H7 (cell line): ENCODE data around the gene PLAAT1. TPM values are rescaled to one million over a fixed set of nuclear protein-coding genes. Genes with fewer than 3 reads are reported as not detected.

Experiments
- DNase-seq: peaks from one replicate; pipeline ENCODE4 v3.0.0; 2012
- H3K27me3 ChIP-seq: 2 replicates; pipeline ENCODE4 v1.6.0; 2011; ENCODE audit warnings: mild to moderate bottlenecking, low read length; ENCODE audit not compliant: control insufficient read depth, insufficient read depth
- H3K36me3 ChIP-seq: replicated peaks from 2 replicates; pipeline ENCODE4 v1.5.1; 2011; ENCODE audit warnings: low read length; ENCODE audit not compliant: control insufficient read depth, insufficient read depth
- H3K4me3 ChIP-seq: 2 replicates; pipeline ENCODE4 v1.5.1; 2011; ENCODE audit warnings: low read depth, mild to moderate bottlenecking, control low read depth, low read length, moderate library complexity; ENCODE audit not compliant: insufficient read depth
- total RNA-seq: library from RNA; depleted of rRNA; stranded (reverse); fragments of >200 nt; shearing (Covaris generic); gene quantifications from 2 replicates; pipeline ENCODE4 v1.2.3, GENCODE V29; 2014

The PLAAT1 gene
- total RNA-seq, 1 experiment from 2014 or later, result 3.7 TPM

GRCh38 chr3:193236599-193236998 lies 4.4 kb upstream of the PLAAT1 start:
- no peak for DNase-seq
- Histone ChIP-seq H3K4me3 (no peak overlapping the region), H3K27me3 (peaks cover 4% of the 10 kb centered on the region), H3K36me3 (no peaks in the 10 kb centered on the region)

- DNase-seq, result no peak
- peaks cover 7% of the 10 kb centered on the region for H3K27me3 ChIP-seq
- no peak overlapping the region for H3K4me3 ChIP-seq
- H3K36me3 ChIP-seq, result no peaks in the 10 kb centered on the region
These were observed 4.0 kb upstream of the PLAAT1 start for GRCh38 chr3:193237030-193237429.

- Histone ChIP-seq H3K4me3 (peak overlapping the region; percentile 57), H3K27me3 (peaks cover 13% of the 10 kb centered on the region), H3K36me3 (no peaks in the 10 kb centered on the region)
- DNase-seq, result peak; percentile 64
These were observed 579 bp upstream of the PLAAT1 start for GRCh38 chr3:193240436-193240849.

GRCh38 chr3:193241716-193242115 lies 694 bp downstream of the PLAAT1 start:
- Histone ChIP-seq H3K27me3 (peaks cover 13% of the 10 kb centered on the region), H3K36me3 (no peaks in the 10 kb centered on the region), H3K4me3 (no peak overlapping the region; the same call in 1 of the 2 replicates)
- DNase-seq, result no peak

- Histone ChIP-seq H3K36me3 (no peaks in the 10 kb centered on the region), H3K27me3 (peaks cover 13% of the 10 kb centered on the region), H3K4me3 (no peak overlapping the region)
- no peak for DNase-seq
These were observed 2.5 kb downstream of the PLAAT1 start for GRCh38 chr3:193243571-193243970.

GRCh38 chr3:193248848-193249468 lies 7.9 kb downstream of the PLAAT1 start:
- Histone ChIP-seq H3K27me3 (no peaks in the 10 kb centered on the region), H3K4me3 (no peak overlapping the region), H3K36me3 (no peaks in the 10 kb centered on the region)

GRCh38 chr3:193250492-193250891 lies 9.5 kb downstream of the PLAAT1 start:
- no peak for DNase-seq
- Histone ChIP-seq H3K36me3 (no peaks in the 10 kb centered on the region), H3K4me3 (no peak overlapping the region), H3K27me3 (no peaks in the 10 kb centered on the region)

More at GRCh38 chr3:193248848-193249468, 7.9 kb downstream of the PLAAT1 start:
- DNase-seq, result no peak

GRCh38 chr3:193253986-193254660 lies 13.1 kb downstream of the PLAAT1 start:
- Histone ChIP-seq H3K36me3 (no peaks in the 10 kb centered on the region), H3K27me3 (no peaks in the 10 kb centered on the region), H3K4me3 (no peak overlapping the region)
- no peak for DNase-seq

DNA sequence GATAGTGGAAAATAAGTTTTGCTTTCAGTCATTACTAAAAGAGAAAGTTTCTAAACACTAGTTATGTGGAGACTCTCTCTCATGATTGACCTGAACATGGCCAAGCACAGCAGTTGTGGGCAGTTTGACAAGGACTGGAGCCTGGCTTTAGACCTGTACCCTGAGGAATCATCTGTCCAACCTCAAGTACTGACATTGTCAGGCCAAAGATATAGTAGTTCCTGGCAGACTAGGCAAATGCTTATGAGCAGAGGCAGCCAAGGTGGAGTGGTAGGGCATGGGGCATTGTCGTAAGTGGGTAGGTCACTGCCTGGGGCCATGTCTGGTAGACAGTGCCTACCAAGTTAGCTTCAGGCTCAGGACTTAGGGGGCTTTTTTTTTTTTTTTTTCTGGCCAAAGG lies 20.9 kb downstream of the PLAAT1 start:
- Histone ChIP-seq H3K36me3 (no peaks in the 10 kb centered on the region), H3K27me3 (no peaks in the 10 kb centered on the region), H3K4me3 (no peak overlapping the region)
- no peak for DNase-seq

DNA sequence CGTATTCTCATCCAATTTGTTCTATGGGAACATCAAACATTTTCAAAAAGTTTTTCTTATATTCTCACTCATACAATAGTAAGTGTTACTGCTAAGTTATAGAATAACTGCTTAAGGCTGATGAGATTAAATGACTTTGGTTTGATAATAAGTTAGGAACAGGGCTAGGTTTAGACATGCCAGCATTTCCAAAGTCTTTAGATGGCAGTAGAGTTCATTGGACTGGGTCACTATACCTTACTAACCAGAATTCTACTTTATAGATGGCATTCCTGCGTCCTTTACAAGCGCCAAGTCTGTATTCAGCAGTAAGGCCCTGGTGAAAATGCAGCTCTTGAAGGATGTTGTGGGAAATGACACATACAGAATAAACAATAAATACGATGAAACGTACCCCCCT lies 21.7 kb downstream of the PLAAT1 start:
- Histone ChIP-seq H3K27me3 (no peaks in the 10 kb centered on the region), H3K36me3 (no peaks in the 10 kb centered on the region), H3K4me3 (no peak overlapping the region)
- DNase-seq, result no peak

DNA sequence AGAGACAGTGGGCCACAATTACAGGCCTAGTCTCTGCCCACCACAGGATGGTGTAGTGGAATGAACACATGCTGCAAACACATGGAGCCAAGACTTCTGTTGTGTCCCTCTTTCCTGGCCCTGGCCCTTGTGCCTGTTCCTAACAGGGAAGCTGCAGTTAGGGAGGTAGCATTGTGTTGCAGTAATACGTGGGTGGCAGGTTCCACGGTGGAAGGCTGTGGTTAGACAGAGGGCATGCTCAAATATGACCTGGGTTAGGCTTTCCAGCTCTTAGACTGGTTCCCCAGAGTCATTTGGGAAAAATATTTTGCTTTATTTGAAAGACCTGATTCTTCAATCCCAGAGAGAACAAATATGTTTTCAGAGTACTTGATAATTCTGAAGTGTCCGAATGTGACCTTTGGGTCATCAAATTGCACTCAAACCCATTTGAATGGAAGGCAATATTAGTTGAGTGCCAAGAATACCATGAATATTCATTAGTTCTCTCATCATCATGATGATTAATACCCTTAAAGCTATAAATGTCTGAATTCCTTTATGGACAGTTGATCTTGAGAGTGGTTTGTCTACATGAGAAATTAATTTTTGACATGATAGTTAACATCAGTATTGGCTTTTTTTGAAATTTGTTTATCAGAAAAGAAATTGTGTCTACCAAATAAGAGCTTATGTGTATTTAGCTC lies 28.5 kb downstream of the PLAAT1 start:
- Histone ChIP-seq H3K36me3 (no peaks in the 10 kb centered on the region), H3K27me3 (no peaks in the 10 kb centered on the region), H3K4me3 (no peak overlapping the region)
- DNase-seq, result no peak

DNA sequence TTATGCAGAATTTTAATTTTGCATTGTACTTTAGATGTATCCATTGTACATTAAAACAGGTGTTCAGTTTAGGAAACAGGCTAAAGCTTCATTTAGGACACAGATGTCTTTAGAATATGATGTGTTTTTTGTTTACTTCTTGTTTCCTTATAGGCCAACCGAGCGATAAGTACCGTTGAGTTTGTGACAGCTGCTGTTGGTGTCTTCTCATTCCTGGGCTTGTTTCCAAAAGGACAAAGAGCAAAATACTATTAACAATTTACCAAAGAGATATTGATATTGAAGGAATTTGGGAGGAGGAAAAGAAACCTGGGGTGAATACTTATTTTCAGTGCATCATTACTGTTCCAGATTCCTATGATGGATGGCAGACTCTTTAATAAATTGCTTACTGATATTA lies 29.4 kb downstream of the PLAAT1 start:
- H3K27me3 ChIP-seq, result no peaks in the 10 kb centered on the region
- no peaks in the 10 kb centered on the region for H3K36me3 ChIP-seq
- no peak overlapping the region for H3K4me3 ChIP-seq
- DNase-seq, result no peak

GRCh38 chr3:193271101-193271840 lies 30.2 kb downstream of the PLAAT1 start:
- DNase-seq, result no peak
- H3K36me3 ChIP-seq, result no peaks in the 10 kb centered on the region
- no peaks in the 10 kb centered on the region for H3K27me3 ChIP-seq
- no peak overlapping the region for H3K4me3 ChIP-seq

GRCh38 chr3:193292386-193292785 lies 51.4 kb downstream of the PLAAT1 start:
- H3K27me3 ChIP-seq, result no peaks in the 10 kb centered on the region
- no peaks in the 10 kb centered on the region for H3K36me3 ChIP-seq
- no peak for DNase-seq
- no peak overlapping the region for H3K4me3 ChIP-seq
